T-helper 22 cell (primary cell): ENCODE data around the gene GLP1R.
"Not testable (repeated sequence)": the region's sequence is repeated elsewhere in the genome, so short reads cannot be mapped to it uniquely, and the experiment has no call there.

Experiments
- DNase-seq: peaks from one replicate; pipeline ENCODE4 v3.0.0-alpha.2; 2020; ENCODE audit warnings: low read depth

GLP1R gene

DNA sequence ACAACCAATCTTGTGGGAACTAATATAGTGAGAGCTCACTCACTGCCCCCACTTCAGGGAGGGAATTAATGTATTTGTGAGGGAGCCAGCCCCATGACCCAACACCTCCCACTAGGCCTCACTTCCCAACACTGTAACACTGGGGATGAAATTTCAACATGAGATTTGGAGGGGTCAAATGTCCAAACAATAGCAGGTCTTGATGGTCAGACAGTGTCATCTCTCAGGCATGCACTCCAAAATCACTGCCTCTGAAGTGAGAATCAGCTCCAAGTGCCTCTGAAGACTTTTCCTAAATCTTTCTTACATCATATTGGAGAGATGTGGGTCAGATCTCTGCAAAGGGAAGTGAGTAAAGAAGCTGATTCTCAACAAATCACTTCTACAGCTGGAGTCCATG, 80.3 kb downstream of the GLP1R start:
- no peak for DNase-seq

DNA sequence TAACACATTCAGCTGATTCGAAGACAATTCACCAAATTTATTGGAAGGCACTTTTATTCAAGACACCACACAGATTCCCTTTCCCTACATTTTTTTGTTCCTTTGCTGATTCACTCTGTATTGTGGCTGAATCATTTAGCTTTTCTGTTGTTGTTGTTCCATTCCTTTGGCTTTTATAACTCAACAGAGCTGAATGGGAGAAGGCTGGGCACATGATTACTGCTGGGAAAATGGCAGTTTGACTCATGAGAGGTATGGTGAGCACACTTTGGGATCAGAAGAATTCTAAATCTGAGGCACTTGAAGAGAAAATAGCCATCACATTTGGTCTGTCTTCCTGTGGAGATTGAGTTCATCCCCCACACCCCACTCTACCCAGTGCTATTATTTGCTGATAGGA, 82.1 kb downstream of the GLP1R start:
- DNase-seq: no peak

DNA sequence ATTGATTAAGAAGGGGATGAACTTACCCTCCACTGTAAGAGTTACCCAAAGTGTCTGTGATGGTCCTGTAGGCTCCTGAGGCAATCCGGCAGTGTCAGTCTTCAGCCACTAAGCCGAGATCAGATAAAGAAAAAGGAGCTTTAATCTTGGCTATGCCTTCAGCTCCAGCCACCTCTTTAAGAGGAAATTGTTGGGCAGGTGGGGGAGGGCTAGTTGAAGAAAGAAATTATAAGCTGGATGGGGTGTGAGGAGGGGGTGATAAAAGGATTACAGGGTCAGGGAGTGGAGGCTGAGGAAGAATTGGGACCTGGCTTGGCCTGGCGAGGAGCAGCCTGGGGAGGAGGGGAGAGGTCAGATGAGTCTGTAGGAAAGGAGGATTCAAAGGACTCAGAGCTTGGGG, 86.2 kb downstream of the GLP1R start:
- not testable (repeated sequence) for DNase-seq

DNA sequence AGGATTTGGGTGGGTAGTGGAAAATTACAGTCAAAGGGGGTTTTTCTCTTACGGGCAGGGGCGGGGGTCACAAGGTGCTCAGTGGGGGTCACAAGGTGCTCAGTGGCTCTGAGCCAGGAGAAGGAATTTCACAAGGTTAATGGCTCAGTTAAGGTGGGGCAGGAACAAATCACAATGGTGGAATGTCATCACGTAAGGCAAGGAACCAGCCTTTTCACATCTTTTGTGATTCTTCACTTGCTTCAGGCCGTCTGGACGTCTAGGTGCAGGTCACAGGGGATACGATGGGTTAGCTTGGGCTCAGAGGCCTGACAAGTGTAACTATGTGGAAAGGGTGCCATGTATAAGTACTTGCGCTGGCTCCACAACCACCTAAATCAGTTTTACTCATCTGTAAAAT, 87.6 kb downstream of the GLP1R start:
- DNase-seq: not testable (repeated sequence)

DNA sequence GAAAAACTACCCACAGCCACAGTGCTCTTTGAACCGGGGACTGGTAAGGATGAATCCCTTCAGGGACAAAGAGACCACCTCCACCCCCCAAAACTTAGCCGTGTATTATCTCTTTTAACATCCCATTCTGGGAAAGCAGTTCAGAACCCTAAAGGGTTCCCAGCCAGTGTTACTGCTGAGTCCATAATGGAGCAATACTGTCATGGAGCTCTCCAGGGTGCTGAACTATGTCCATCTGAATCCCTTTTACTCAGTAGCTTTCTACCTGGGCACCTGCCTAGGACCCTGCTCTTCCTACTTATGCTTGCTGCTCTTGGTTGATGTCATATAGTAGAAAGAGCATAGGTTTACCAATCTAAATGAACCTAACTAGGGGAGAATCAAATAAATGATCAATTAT, 88.7 kb downstream of the GLP1R start:
- DNase-seq: no peak
